HepG2 (cell line): Measurements from ENCODE around the gene ATP11A. TPM values are rescaled to one million over a fixed set of nuclear protein-coding genes. Genes with fewer than 3 reads are reported as not detected.

Experiments used
- ATAC-seq: fragments of 200-7000 bp; cut with Tn5 transposase; 3 replicates; pipeline ENCODE4 v1.9.1; 2020; ENCODE audit warnings: mild to moderate bottlenecking, moderate library complexity
- BruUV-seq: library from RNA; stranded (reverse); fragments of 400-500 nt; replicated peaks from 2 replicates; lab custom pipeline; 2021; lab: Mats Ljungman, UMichigan
- CTCF ChIA-PET: fragments of 300-600 bp; formaldehyde crosslinking; extraction: SDS; loops from one replicate; lab custom pipeline; 2021; ENCODE audit warnings: low total read pairs, inconsistent platforms, low intra/inter-chr PET ratio; lab: Yijun Ruan, JAX
- POLR2A ChIA-PET: fragments of 350-600 bp; sonication (Branson Sonifier 250); formaldehyde crosslinking; loops from one replicate; lab custom pipeline; 2020; ENCODE audit warnings: antibody characterized with exemption, inconsistent platforms; lab: Yijun Ruan, JAX
- DNase-seq: peaks from one replicate; pipeline ENCODE4 v3.0.0-alpha.2; 2015; ENCODE audit warnings: low spot score
- FAIRE-seq: peaks from 3 replicates; lab custom pipeline; 2011; peaks lifted over from hg19 to GRCh38; lab: Jason Lieb, UNC
- H2AFZ ChIP-seq: one replicate; pipeline ENCODE4 v1.6.1; 2011; ENCODE audit warnings: low read length, inconsistent platforms
- H3K27ac ChIP-seq: fragments of 300-600 bp; 3 replicates; pipeline ENCODE4 v1.8.0; 2011; ENCODE audit warnings: mixed run types, mild to moderate bottlenecking, mixed read lengths, low read length, inconsistent platforms; ENCODE audit not compliant: insufficient read depth; ENCODE audit errors: extremely low read length
- H3K27me3 ChIP-seq, 2 experiments: fragments of 200-600 bp in 1 of 2; 2 replicates in 1 of 2; 3 replicates in 1 of 2; pipeline versions ENCODE4 v1.6.0 to v1.8.0; 2011; ENCODE audit warnings: low read length in 2 of 2, mild to moderate bottlenecking in 2 of 2, moderate library complexity in 2 of 2, inconsistent platforms in 1 of 2; ENCODE audit not compliant: insufficient read depth in 2 of 2, control insufficient read depth in 1 of 2
- H3K36me3 ChIP-seq, 2 experiments: fragments of 200-600 bp in 1 of 2; replicated peaks in 1 of 2; 2 replicates in 1 of 2; 3 replicates in 1 of 2; pipeline versions ENCODE4 v1.5.1 to v1.8.0; 2011; ENCODE audit warnings: low read length in 2 of 2, inconsistent platforms in 1 of 2; ENCODE audit not compliant: insufficient read depth in 2 of 2, control insufficient read depth in 1 of 2
- H3K4me1 ChIP-seq: 2 replicates; pipeline ENCODE4 v1.5.1; 2012; ENCODE audit warnings: low read length, inconsistent platforms; ENCODE audit not compliant: insufficient read depth
- H3K4me2 ChIP-seq: 2 replicates; pipeline ENCODE4 v1.6.0; 2011; ENCODE audit warnings: low read depth, low read length, inconsistent platforms
- H3K4me3 ChIP-seq, 3 experiments: fragments of 200-600 bp in 1 of 3; sonication (generic), shearing (Covaris generic) in 1 of 3; replicated peaks in 1 of 3; 2 replicates each; pipeline ENCODE4 v1.5.1; 2011 to 2016; ENCODE audit warnings: low read length in 3 of 3, inconsistent platforms in 2 of 3, low read depth in 2 of 3, mild to moderate bottlenecking in 2 of 3, control low read depth in 1 of 3, mixed read lengths in 1 of 3; ENCODE audit not compliant: insufficient read depth in 1 of 3
- H3K79me2 ChIP-seq: one replicate; pipeline ENCODE4 v1.6.1; 2011; ENCODE audit warnings: low read length, inconsistent platforms; ENCODE audit not compliant: insufficient read depth
- H3K9ac ChIP-seq: 2 replicates; pipeline ENCODE4 v1.6.0; 2011; ENCODE audit warnings: mild to moderate bottlenecking, low read depth, low read length, inconsistent platforms; ENCODE audit not compliant: insufficient read depth
- H3K9me3 ChIP-seq: 2 replicates; pipeline ENCODE4 v1.5.1; 2012; ENCODE audit warnings: mild to moderate bottlenecking, low read length
- H4K20me1 ChIP-seq: 2 replicates; pipeline ENCODE4 v1.6.0; 2011; ENCODE audit warnings: inconsistent platforms, mild to moderate bottlenecking, low read length, moderate library complexity; ENCODE audit not compliant: insufficient read depth
- EP300 ChIP-seq, 3 experiments: sonication (generic) in 1 of 3; formaldehyde crosslinking in 1 of 3; IDR thresholded peaks; 2 replicates each; pipeline versions ENCODE4 v1.5.1 to v1.6.1; 2011 to 2020; ENCODE audit warnings: low read depth in 2 of 3, low read length in 2 of 3, borderline replicate concordance in 1 of 3, improper control_type of control experiment in 1 of 3, mild to moderate bottlenecking in 1 of 3, missing genetic modification reagents in 1 of 3, moderate library complexity in 1 of 3
- ZNF12 ChIP-seq: sonication (generic); formaldehyde crosslinking; IDR thresholded peaks from 2 replicates; pipeline ENCODE4 v1.5.0; 2020; ENCODE audit warnings: missing genetic modification reagents
- ZNF280B ChIP-seq: sonication (generic); formaldehyde crosslinking; IDR thresholded peaks from 2 replicates; pipeline ENCODE4 v1.5.0; 2020; ENCODE audit warnings: missing genetic modification reagents, mild to moderate bottlenecking, borderline replicate concordance
- ZNF367 ChIP-seq: sonication (generic); formaldehyde crosslinking; IDR thresholded peaks from 2 replicates; pipeline ENCODE4 v1.4.0; 2020; ENCODE audit warnings: missing genetic modification reagents, borderline replicate concordance
- WGBS: methylation state at CpG from one replicate; pipeline ENCODE4 v1.1.6; 2017; ENCODE audit warnings: low lambda C conversion rate; 5-methylcytosine and 5-hydroxymethylcytosine counted together
- in situ Hi-C: cut with HindIII; loops from 2 replicates; pipeline ENCODE4 v1.10.0; 2017; ENCODE audit warnings: low pct_unique_long_range_greater_than_20kb; ENCODE audit not compliant: extremely low pct_ligation_motif_present
- intact Hi-C: fragments of 100-400 bp; cut with micrococcal nuclease; formaldehyde crosslinking; loops from one replicate; pipeline ENCODE4 v1.10.0; 2022; ENCODE audit not compliant: unreplicated experiment
- polyA plus RNA-seq, 8 experiments: library from polyadenylated mRNA; depleted of rRNA in 3 of 8; stranded (reverse) in 7 of 8; unstranded in 1 of 8; fragments of >200 nt; fragmentation: Illumina TruSeq in 4 of 8; extraction: Trizol in 4 of 8; gene quantifications; 2 replicates each; pipeline versions ENCODE4 v1.2.1 to v1.2.3, GENCODE V29; 2011 to 2016; ENCODE audit warnings: low read depth in 4 of 8, missing spikeins in 1 of 8, mixed read lengths in 1 of 8; ENCODE audit not compliant: insufficient read depth in 1 of 8
- total RNA-seq, 5 experiments: library from RNA; depleted of rRNA; stranded (reverse); fragments of >200 nt; fragmentation: Illumina TruSeq; extraction: Trizol; gene quantifications; 2 replicates each; pipeline ENCODE4 v1.2.3, GENCODE V29; 2016; ENCODE audit warnings: low read depth in 1 of 5
- TF ChIP-seq, protein P1 (sequence below): conservative IDR thresholded peaks from 2 replicates; pipeline ENCODE4 v1.6.1; 2018; ENCODE audit warnings: missing genetic modification reagents

ATP11A gene
- total and polyA plus RNA-seq, 2 of the 13 experiments (the other 11 are each of a cell fraction or from before 2014, with no cell fraction given) = 18.4 to 20.1 TPM

DNA sequence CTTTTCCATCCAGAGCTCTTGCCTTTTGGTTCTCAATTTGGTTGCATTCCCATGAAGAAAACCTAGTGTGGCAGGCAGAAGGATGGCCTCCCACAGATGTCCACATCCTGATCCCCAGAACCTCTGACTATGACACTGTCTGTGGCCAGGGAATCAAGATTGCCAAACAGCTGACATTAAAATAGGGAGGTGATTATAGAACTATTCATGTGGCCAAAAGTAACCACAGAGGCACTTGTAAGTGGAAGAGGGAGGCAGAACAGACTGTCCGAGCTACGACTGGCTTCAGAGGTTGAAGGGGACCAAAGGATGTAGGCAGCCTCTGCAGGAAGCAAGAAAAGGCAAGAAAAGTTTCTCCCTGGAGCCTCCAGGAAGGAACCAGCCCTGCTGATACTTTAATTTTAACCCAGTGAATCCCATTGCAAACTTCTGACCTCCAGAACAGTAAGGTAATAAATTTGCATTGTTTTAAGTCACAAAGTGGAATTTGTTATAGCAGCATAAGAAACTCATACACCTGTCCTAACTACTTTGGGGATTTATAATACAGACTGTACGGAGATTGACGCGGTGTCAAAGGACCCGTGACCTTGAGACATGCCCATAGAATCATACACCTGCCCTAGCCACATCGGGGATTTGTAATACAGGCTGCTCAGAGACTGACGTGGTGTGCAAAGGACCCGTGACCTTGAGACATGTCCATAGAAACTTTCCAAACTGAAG is 106.5 kb downstream of the ATP11A start:
- WGBS = 95% methylated on average over 9 of the region's 9 CpGs
- TF ChIP-seq EP300 (IDR thresholded peaks at IDR 0.05; ENCODE audit: low read depth in 2 of 2, low read length in 2 of 2) (no peak), EP300 (CRISPR knock-in tag; IDR thresholded peaks at IDR 0.05; ENCODE audit: borderline replicate concordance) (no peak), ZNF367 (CRISPR knock-in tag) (no peak), ZNF280B (CRISPR knock-in tag) (no peak), ZNF12 (peak; percentile 94)
- TF ChIP-seq, protein P1, sequence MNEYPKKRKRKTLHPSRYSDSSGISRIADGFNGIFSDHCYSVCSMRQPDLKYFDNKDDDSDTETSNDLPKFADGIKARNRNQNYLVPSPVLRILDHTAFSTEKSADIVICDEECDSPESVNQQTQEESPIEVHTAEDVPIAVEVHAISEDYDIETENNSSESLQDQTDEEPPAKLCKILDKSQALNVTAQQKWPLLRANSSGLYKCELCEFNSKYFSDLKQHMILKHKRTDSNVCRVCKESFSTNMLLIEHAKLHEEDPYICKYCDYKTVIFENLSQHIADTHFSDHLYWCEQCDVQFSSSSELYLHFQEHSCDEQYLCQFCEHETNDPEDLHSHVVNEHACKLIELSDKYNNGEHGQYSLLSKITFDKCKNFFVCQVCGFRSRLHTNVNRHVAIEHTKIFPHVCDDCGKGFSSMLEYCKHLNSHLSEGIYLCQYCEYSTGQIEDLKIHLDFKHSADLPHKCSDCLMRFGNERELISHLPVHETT (CRISPR knock-in tag) = no peak
- TF ChIP-seq, all 625 proteins: peak for 1
- Histone ChIP-seq H3K27me3 (no peaks in the 10 kb centered on the region), H3K4me1 (peaks cover 16% of the 10 kb centered on the region; the same call in 1 of the 2 replicates), H2AFZ (no peak overlapping the region), H3K9me3 (no peaks in the 10 kb centered on the region), H4K20me1 (no peaks in the 10 kb centered on the region), H3K4me2 (no peak overlapping the region), H3K9ac (no peak overlapping the region), H3K27ac (no peak overlapping the region), H3K36me3 (peaks cover 13 to 51% of the 10 kb centered on the region in 2 experiments; a peak in 4 of 5 replicates), H3K79me2 (no peaks in the 10 kb centered on the region), H3K4me3 (no peak overlapping the region)
- FAIRE-seq (no peak), DNase-seq (no peak), ATAC-seq (no peak)
- intact Hi-C loops = no loop called here
- BruUV-seq = no TSS peak
- CTCF ChIA-PET = no interaction called here
- POLR2A ChIA-PET = no interaction called here
- in situ Hi-C loops = no loop called here
